ENCODE results near the gene TCHP. TPM values are rescaled to one million over a fixed set of nuclear protein-coding genes. Genes with fewer than 3 reads are reported as not detected.
A peak's percentile ranks its signal among the peaks of the same experiment; 100 is the strongest.

Gene TCHP
- total RNA-seq, 1 experiment from 2014 or later = 28.0 TPM

DNA sequence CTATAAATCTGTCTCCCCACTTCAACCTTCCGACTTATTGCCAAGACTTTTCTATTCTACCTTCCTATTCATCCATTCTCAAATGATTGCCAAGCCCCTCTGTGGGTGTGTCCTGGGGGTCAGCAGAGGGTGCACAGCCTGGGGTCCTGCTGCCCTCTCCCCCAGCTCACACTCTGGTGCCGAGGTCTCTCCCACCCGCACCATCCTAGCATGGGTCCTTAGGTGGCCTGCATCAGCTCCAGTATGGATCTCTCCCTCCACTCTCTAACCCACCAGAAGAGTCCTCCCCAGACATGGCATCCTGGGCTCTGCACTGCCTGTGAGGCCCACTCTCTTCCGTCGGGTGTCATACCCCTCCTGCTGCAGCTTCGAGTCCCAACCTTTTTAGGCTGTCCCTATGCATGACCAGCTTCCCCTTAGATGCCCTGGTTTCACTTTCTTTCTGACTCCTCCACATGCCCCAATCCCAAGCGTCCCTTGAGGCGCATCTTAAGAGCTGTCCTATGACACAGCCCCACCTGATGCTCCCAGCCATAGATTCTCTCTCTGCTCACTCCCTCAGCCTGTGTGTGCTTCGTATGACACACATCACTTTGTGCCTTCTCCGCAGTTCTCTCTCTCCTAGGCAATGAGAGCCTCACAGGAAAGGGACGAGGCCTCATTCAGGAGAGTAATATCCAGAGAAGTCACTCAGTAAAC lies 52.2 kb downstream of the TCHP start:
- intact Hi-C loops (cut with micrococcal nuclease; ENCODE audit: unreplicated experiment) = loop anchor here (5.0 kb wide), 1 partner anchor 45 kb away; the partner anchor contains the start of genes ANKRD13A and GIT2
- Mint-ChIP-seq H3K4me3 (ENCODE audit: low read depth, unreplicated experiment) (peak overlapping the region; percentile 0), H3K4me1 (ENCODE audit: low read depth, unreplicated experiment) (peaks cover 31% of the 10 kb centered on the region), H3K36me3 (ENCODE audit: insufficient read depth, unreplicated experiment) (peaks cover 21% of the 10 kb centered on the region), H3K27ac (ENCODE audit: unreplicated experiment) (peak overlapping the region; percentile 0), H3K9me3 (ENCODE audit: low read depth, unreplicated experiment) (no peaks in the 10 kb centered on the region), H3K27me3 (ENCODE audit: unreplicated experiment) (no peaks in the 10 kb centered on the region)
- BruUV-seq (replicated peaks) = no TSS peak
- TF ChIP-seq, protein P1, sequence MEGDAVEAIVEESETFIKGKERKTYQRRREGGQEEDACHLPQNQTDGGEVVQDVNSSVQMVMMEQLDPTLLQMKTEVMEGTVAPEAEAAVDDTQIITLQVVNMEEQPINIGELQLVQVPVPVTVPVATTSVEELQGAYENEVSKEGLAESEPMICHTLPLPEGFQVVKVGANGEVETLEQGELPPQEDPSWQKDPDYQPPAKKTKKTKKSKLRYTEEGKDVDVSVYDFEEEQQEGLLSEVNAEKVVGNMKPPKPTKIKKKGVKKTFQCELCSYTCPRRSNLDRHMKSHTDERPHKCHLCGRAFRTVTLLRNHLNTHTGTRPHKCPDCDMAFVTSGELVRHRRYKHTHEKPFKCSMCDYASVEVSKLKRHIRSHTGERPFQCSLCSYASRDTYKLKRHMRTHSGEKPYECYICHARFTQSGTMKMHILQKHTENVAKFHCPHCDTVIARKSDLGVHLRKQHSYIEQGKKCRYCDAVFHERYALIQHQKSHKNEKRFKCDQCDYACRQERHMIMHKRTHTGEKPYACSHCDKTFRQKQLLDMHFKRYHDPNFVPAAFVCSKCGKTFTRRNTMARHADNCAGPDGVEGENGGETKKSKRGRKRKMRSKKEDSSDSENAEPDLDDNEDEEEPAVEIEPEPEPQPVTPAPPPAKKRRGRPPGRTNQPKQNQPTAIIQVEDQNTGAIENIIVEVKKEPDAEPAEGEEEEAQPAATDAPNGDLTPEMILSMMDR (IDR thresholded peaks at IDR 0.05; ENCODE audit: unreplicated experiment) = no peak
- peak; percentile 4 for DNase-seq
- CTCF ChIA-PET = interaction anchor here (0.7 kb wide), 1 partner anchor 13 kb away, joined by 3 read pairs; no protein-coding TSS in a partner anchor

DNA sequence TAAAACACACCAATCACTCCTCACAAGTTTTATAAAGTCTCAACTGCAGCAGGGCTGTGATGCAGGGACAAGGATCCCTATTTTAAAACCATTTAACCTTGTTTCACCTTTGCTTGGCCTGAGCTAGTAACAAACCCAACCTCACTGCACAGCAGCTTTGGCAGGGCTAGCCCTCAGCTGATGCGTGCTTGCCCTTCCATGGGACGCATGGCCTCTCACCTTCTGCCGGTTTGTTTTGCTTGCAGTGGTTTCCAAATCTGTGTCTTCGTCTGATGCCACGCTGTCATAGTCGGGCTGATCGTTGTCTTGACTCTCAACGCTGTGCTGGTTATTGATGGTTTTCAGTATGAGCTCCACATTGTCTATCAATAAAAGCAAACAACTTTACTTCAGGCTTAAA lies 52.8 kb downstream of the TCHP start:
- Mint-ChIP-seq H3K27me3 (ENCODE audit: unreplicated experiment) (no peaks in the 10 kb centered on the region), H3K27ac (ENCODE audit: unreplicated experiment) (peak overlapping the region; percentile 0), H3K36me3 (ENCODE audit: insufficient read depth, unreplicated experiment) (peaks cover 21% of the 10 kb centered on the region), H3K4me1 (ENCODE audit: low read depth, unreplicated experiment) (peaks cover 31% of the 10 kb centered on the region), H3K4me3 (ENCODE audit: low read depth, unreplicated experiment) (peak overlapping the region; percentile 0), H3K9me3 (ENCODE audit: low read depth, unreplicated experiment) (no peaks in the 10 kb centered on the region)
- TF ChIP-seq, protein P1 (IDR thresholded peaks at IDR 0.05; ENCODE audit: unreplicated experiment) = no peak
- intact Hi-C loops (cut with micrococcal nuclease; ENCODE audit: unreplicated experiment) = loop anchor here (5.0 kb wide), 1 partner anchor 44 kb away; the partner anchor contains the start of genes ANKRD13A and GIT2
- BruUV-seq (replicated peaks) = no TSS peak
- CTCF ChIA-PET = no interaction called here
- DNase-seq = no peak

DNA sequence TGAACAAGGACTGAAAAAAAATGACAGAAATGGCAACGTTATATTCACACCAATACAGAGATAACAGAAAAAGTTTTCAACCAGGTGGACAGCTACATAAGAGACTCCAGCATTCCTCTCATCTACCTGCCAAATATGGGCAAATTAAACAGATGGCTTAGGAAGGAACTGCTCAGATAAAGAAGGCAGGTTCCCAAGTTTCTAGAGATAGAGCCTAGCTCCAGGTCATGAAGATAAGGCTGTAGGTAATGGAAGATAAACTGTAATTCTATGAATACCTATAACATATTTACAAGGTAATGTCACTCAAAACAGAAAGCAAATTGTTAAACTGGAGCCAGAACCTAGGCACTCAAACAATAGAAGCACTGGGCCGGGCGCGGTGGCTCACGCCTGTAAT lies 53.6 kb downstream of the TCHP start:
- intact Hi-C loops (cut with micrococcal nuclease; ENCODE audit: unreplicated experiment) = loop anchor here (5.0 kb wide), 1 partner anchor 44 kb away; the partner anchor contains the start of genes ANKRD13A and GIT2
- Mint-ChIP-seq H3K4me3 (ENCODE audit: low read depth, unreplicated experiment) (no peak overlapping the region), H3K27me3 (ENCODE audit: unreplicated experiment) (no peaks in the 10 kb centered on the region), H3K36me3 (ENCODE audit: insufficient read depth, unreplicated experiment) (peaks cover 19% of the 10 kb centered on the region), H3K9me3 (ENCODE audit: low read depth, unreplicated experiment) (no peaks in the 10 kb centered on the region), H3K4me1 (ENCODE audit: low read depth, unreplicated experiment) (peaks cover 31% of the 10 kb centered on the region), H3K27ac (ENCODE audit: unreplicated experiment) (no peak overlapping the region)
- DNase-seq = no peak
- CTCF ChIA-PET = interaction anchor here (0.7 kb wide), 1 partner anchor 33 kb away, joined by 5 read pairs; no protein-coding TSS in a partner anchor
- TF ChIP-seq, protein P1 (IDR thresholded peaks at IDR 0.05; ENCODE audit: unreplicated experiment) = no peak
- no TSS peak for BruUV-seq (replicated peaks)

DNA sequence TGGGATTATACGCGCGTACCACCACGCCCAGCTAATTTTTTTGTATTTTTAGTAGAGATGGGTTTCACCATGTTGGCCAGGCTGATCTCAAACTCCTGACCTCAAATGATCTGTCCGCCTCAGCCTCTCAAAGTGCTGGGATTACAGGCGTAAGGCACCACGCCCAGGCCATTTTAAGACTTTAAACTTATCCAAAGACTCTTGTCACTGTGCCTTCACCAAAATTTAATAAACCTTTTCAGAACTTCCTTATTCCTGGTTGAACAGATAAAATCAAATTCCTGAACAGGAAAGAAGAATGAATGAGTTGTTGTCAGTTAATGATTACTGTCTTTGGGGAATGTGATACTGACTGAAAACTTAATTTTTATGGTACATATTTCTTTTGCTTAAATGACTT lies 58.3 kb downstream of the TCHP start:
- intact Hi-C loops (cut with micrococcal nuclease; ENCODE audit: unreplicated experiment) = no loop called here
- TF ChIP-seq, protein P1 (IDR thresholded peaks at IDR 0.05; ENCODE audit: unreplicated experiment) = no peak
- BruUV-seq (replicated peaks) = no TSS peak
- H3K27ac Mint-ChIP-seq (ENCODE audit: unreplicated experiment) = no peak overlapping the region
- H3K9me3 Mint-ChIP-seq (ENCODE audit: low read depth, unreplicated experiment) = no peaks in the 10 kb centered on the region
- no peak for DNase-seq
- CTCF ChIA-PET = no interaction called here
- H3K27me3 Mint-ChIP-seq (ENCODE audit: unreplicated experiment) = no peaks in the 10 kb centered on the region
- H3K36me3 Mint-ChIP-seq (ENCODE audit: insufficient read depth, unreplicated experiment) = peaks cover 10% of the 10 kb centered on the region
- no peaks in the 10 kb centered on the region for H3K4me1 Mint-ChIP-seq (ENCODE audit: low read depth, unreplicated experiment)
- no peak overlapping the region for H3K4me3 Mint-ChIP-seq (ENCODE audit: low read depth, unreplicated experiment)

Measured in Calu3 (cell line).